ENCODE measurements around the gene ADA. TPM values are rescaled to one million over a fixed set of nuclear protein-coding genes. Genes with fewer than 3 reads are reported as not detected.
A peak's percentile ranks its signal among the peaks of the same experiment; 100 is the strongest.
"Not testable (repeated sequence)": the region's sequence is repeated elsewhere in the genome, so short reads cannot be mapped to it uniquely, and the experiment has no call there.

The ADA gene
- 8.9 TPM for total RNA-seq
- long read RNA-seq, transcript ADA-203 (11 exons, 1,276 nt): minor isoform, 8 of 48 reads
- long read RNA-seq, transcript ADA-201 (12 exons, 1,539 nt): major isoform, 33 of 48 reads
- long read RNA-seq, partial matches to known transcripts: 2 of 48 reads
- long read RNA-seq, other reads (novel, unspliced or antisense): 3 of 48 reads

GRCh38 chr20:44651684-44652423 lies at the start of gene ADA:
Gene ADA (minus strand): TSS chr20:44651699. CDS start chr20:44651607, 92 bp downstream.
- peak; percentile 94 for ATAC-seq (ENCODE audit: poor library complexity)
- intact Hi-C loops (cut with DNase I): no loop called here
- DNase-seq: peak; percentile 84

GRCh38 chr20:44700306-44700705 lies 48.8 kb upstream of the ADA start:
- ATAC-seq (ENCODE audit: poor library complexity): no peak
- intact Hi-C loops (cut with DNase I): no loop called here
- no peak for DNase-seq

GRCh38 chr20:44698351-44698750 lies 46.9 kb upstream of the ADA start:
- intact Hi-C loops (cut with DNase I): no loop called here
- ATAC-seq (ENCODE audit: poor library complexity) (no peak), DNase-seq (no peak)

- DNase-seq; ATAC-seq (ENCODE audit: poor library complexity); intact Hi-C loops (cut with DNase I): not testable (repeated sequence)
Observed at GRCh38 chr20:44697041-44697440, 45.5 kb upstream of the ADA start.

GRCh38 chr20:44696315-44696714 lies 44.8 kb upstream of the ADA start:
- DNase-seq (no peak), ATAC-seq (ENCODE audit: poor library complexity) (no peak)
- intact Hi-C loops (cut with DNase I): no loop called here

GRCh38 chr20:44695674-44696300 lies 44.3 kb upstream of the ADA start:
- no peak for DNase-seq
- intact Hi-C loops (cut with DNase I): no loop called here
- no peak for ATAC-seq (ENCODE audit: poor library complexity)

GRCh38 chr20:44695295-44695673 lies 43.8 kb upstream of the ADA start:
- intact Hi-C loops (cut with DNase I): no loop called here
- DNase-seq: no peak
- ATAC-seq (ENCODE audit: poor library complexity): no peak

GRCh38 chr20:44694159-44694558 lies 42.7 kb upstream of the ADA start:
- intact Hi-C loops (cut with DNase I): no loop called here

GRCh38 chr20:44693627-44694026 lies 42.1 kb upstream of the ADA start:
- ATAC-seq (ENCODE audit: poor library complexity): no peak
- intact Hi-C loops (cut with DNase I): no loop called here

More at GRCh38 chr20:44694159-44694558, 42.7 kb upstream of the ADA start:
- ATAC-seq (ENCODE audit: poor library complexity): no peak
- DNase-seq: no peak

GRCh38 chr20:44692932-44693480 lies 41.5 kb upstream of the ADA start:
- intact Hi-C loops (cut with DNase I): no loop called here
- ATAC-seq (ENCODE audit: poor library complexity): peak; percentile 74
- DNase-seq: peak; percentile 84

More at GRCh38 chr20:44693627-44694026, 42.1 kb upstream of the ADA start:
- no peak for DNase-seq

- ATAC-seq (ENCODE audit: poor library complexity): peak; percentile 87
- peak; percentile 87 for DNase-seq
- intact Hi-C loops (cut with DNase I): no loop called here
Observed at GRCh38 chr20:44691424-44692423, 40.2 kb upstream of the ADA start.

- ATAC-seq (ENCODE audit: poor library complexity) (peak; percentile 63), DNase-seq (no peak)
- intact Hi-C loops (cut with DNase I): no loop called here
Observed at GRCh38 chr20:44690781-44691423, 39.4 kb upstream of the ADA start.

- ATAC-seq (ENCODE audit: poor library complexity) (no peak), DNase-seq (no peak)
- intact Hi-C loops (cut with DNase I): no loop called here
Observed at GRCh38 chr20:44689809-44690208, 38.3 kb upstream of the ADA start.

GRCh38 chr20:44688053-44688625 lies 36.6 kb upstream of the ADA start:
- no peak for ATAC-seq (ENCODE audit: poor library complexity)
- intact Hi-C loops (cut with DNase I): no loop called here

GRCh38 chr20:44686934-44687333 lies 35.4 kb upstream of the ADA start:
- intact Hi-C loops (cut with DNase I): no loop called here
- no peak for ATAC-seq (ENCODE audit: poor library complexity)
- no peak for DNase-seq

More at GRCh38 chr20:44688053-44688625, 36.6 kb upstream of the ADA start:
- DNase-seq: no peak

GRCh38 chr20:44684047-44684967 lies 32.8 kb upstream of the ADA start:
- no peak for DNase-seq
- peak; percentile 14 for ATAC-seq (ENCODE audit: poor library complexity)
- intact Hi-C loops (cut with DNase I): loop anchor here (5.0 kb wide), 1 partner anchor 183 kb away; no protein-coding TSS in a partner anchor
